H1 (cell line): ENCODE results near the gene SLC25A34. TPM values are rescaled to one million over a fixed set of nuclear protein-coding genes. Genes with fewer than 3 reads are reported as not detected.

Experiments used
- HDAC2 ChIP-seq, 2 experiments: fragments of 300-600 bp in 1 of 2; sonication (generic) in 1 of 2; IDR thresholded peaks; 2 replicates each; pipeline ENCODE4 v1.6.1; 2011 to 2012; ENCODE audit warnings: low read depth in 2 of 2, low read length in 2 of 2, mild to moderate bottlenecking in 2 of 2, moderate library complexity in 2 of 2, borderline replicate concordance in 1 of 2, inconsistent platforms in 1 of 2
- SAP30 ChIP-seq: fragments of 300-600 bp; sonication (generic); IDR thresholded peaks from 2 replicates; pipeline ENCODE4 v1.7.1; 2012; ENCODE audit warnings: low read length, moderate library complexity, mild to moderate bottlenecking, inconsistent platforms; ENCODE audit not compliant: insufficient read depth, insufficient replicate concordance
- SUZ12 ChIP-seq: fragments of 200-600 bp; sonication (generic); IDR thresholded peaks from 2 replicates; pipeline ENCODE4 v1.6.1; 2012; ENCODE audit warnings: mild to moderate bottlenecking, inconsistent platforms, low read length, moderate library complexity, mixed read lengths
- TBP ChIP-seq: IDR thresholded peaks from 2 replicates; pipeline ENCODE4 v1.6.1; 2011; ENCODE audit warnings: low read depth, low read length, improper control_type of control experiment
- polyA plus RNA-seq, 7 experiments: library from polyadenylated mRNA; depleted of rRNA in 3 of 7; stranded (reverse) in 5 of 7; unstranded in 2 of 7; fragments of >200 nt in 5 of 7; fragments of 200-250 nt in 2 of 7; gene quantifications; 1 replicate in 5 of 7; 2 replicates in 1 of 7; 4 replicates in 1 of 7; pipeline versions ENCODE4 v1.2.1 to v1.2.3, GENCODE V29; 2011 to 2013; ENCODE audit warnings: missing spikeins in 2 of 7, mixed read lengths in 2 of 7
- total RNA-seq: library from RNA; stranded (reverse); fragmentation: NEBNext Ultra II Directional; extraction: Animal tissue kit (Norgen Biotek cat#: 25700); gene quantifications from 2 replicates; pipeline ENCODE4 v1.2.1, GENCODE V29; 2021
- TF ChIP-seq, protein P1 (sequence below): fragments of 300-600 bp; sonication (generic); IDR thresholded peaks from 2 replicates; pipeline ENCODE4 v1.7.1; 2012; ENCODE audit warnings: low read length, moderate library complexity, mild to moderate bottlenecking, inconsistent platforms; ENCODE audit not compliant: insufficient replicate concordance
- TF ChIP-seq, protein P2 (sequence below), 3 experiments: IDR thresholded peaks; 1 replicate in 2 of 3; 2 replicates in 1 of 3; pipeline versions ENCODE4 v1.5.1 to v1.6.1; 2011; ENCODE audit warnings: low read length in 3 of 3, mild to moderate bottlenecking in 3 of 3, inconsistent platforms in 2 of 3, low read depth in 1 of 3, moderate library complexity in 1 of 3; ENCODE audit not compliant: insufficient read depth in 1 of 3; ENCODE audit errors: control extremely low read depth in 1 of 3

The SLC25A34 gene
- total and polyA plus RNA-seq, 2 of the 8 experiments (the other 6 are each of a cell fraction or from before 2014, with no cell fraction given), result 0.48 to 0.62 TPM

DNA sequence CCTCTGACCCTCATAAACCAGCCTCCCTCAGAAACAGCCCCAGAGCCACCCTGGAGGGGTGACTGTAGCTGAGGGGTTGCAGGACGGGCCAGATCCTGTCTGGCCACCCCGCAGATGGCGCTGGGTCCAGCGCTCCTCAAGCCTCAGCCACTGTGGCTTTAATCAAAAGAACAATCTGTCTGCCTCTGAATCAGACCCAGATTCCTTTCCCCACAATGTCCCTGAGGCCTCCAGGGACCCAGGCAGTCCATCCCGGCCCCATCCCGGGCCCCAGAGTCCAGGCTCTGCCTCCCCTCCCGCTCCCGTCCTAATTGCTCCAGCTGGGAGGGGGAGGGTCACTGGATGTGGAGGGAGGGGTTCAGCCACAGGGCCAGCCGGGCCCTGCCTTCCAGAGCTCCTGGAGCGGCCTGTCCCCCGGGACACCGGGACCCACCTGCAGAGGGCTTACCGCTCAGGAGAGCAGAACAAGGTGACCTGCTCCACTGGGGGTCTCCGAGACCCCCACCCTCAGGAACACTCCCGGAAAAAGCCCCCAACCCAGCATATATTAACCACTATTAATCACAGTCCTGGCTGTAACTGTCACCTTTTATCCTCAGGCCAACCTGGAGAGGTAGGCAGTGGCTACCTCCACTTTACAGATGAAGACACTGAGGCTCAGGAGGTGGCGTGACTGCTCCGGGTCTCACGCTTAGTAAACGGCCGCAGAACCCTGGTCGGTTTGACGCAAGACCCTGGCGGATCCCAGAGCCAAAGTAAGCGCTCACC lies 21.7 kb downstream of the SLC25A34 start (continued):
- TF ChIP-seq, protein P1, sequence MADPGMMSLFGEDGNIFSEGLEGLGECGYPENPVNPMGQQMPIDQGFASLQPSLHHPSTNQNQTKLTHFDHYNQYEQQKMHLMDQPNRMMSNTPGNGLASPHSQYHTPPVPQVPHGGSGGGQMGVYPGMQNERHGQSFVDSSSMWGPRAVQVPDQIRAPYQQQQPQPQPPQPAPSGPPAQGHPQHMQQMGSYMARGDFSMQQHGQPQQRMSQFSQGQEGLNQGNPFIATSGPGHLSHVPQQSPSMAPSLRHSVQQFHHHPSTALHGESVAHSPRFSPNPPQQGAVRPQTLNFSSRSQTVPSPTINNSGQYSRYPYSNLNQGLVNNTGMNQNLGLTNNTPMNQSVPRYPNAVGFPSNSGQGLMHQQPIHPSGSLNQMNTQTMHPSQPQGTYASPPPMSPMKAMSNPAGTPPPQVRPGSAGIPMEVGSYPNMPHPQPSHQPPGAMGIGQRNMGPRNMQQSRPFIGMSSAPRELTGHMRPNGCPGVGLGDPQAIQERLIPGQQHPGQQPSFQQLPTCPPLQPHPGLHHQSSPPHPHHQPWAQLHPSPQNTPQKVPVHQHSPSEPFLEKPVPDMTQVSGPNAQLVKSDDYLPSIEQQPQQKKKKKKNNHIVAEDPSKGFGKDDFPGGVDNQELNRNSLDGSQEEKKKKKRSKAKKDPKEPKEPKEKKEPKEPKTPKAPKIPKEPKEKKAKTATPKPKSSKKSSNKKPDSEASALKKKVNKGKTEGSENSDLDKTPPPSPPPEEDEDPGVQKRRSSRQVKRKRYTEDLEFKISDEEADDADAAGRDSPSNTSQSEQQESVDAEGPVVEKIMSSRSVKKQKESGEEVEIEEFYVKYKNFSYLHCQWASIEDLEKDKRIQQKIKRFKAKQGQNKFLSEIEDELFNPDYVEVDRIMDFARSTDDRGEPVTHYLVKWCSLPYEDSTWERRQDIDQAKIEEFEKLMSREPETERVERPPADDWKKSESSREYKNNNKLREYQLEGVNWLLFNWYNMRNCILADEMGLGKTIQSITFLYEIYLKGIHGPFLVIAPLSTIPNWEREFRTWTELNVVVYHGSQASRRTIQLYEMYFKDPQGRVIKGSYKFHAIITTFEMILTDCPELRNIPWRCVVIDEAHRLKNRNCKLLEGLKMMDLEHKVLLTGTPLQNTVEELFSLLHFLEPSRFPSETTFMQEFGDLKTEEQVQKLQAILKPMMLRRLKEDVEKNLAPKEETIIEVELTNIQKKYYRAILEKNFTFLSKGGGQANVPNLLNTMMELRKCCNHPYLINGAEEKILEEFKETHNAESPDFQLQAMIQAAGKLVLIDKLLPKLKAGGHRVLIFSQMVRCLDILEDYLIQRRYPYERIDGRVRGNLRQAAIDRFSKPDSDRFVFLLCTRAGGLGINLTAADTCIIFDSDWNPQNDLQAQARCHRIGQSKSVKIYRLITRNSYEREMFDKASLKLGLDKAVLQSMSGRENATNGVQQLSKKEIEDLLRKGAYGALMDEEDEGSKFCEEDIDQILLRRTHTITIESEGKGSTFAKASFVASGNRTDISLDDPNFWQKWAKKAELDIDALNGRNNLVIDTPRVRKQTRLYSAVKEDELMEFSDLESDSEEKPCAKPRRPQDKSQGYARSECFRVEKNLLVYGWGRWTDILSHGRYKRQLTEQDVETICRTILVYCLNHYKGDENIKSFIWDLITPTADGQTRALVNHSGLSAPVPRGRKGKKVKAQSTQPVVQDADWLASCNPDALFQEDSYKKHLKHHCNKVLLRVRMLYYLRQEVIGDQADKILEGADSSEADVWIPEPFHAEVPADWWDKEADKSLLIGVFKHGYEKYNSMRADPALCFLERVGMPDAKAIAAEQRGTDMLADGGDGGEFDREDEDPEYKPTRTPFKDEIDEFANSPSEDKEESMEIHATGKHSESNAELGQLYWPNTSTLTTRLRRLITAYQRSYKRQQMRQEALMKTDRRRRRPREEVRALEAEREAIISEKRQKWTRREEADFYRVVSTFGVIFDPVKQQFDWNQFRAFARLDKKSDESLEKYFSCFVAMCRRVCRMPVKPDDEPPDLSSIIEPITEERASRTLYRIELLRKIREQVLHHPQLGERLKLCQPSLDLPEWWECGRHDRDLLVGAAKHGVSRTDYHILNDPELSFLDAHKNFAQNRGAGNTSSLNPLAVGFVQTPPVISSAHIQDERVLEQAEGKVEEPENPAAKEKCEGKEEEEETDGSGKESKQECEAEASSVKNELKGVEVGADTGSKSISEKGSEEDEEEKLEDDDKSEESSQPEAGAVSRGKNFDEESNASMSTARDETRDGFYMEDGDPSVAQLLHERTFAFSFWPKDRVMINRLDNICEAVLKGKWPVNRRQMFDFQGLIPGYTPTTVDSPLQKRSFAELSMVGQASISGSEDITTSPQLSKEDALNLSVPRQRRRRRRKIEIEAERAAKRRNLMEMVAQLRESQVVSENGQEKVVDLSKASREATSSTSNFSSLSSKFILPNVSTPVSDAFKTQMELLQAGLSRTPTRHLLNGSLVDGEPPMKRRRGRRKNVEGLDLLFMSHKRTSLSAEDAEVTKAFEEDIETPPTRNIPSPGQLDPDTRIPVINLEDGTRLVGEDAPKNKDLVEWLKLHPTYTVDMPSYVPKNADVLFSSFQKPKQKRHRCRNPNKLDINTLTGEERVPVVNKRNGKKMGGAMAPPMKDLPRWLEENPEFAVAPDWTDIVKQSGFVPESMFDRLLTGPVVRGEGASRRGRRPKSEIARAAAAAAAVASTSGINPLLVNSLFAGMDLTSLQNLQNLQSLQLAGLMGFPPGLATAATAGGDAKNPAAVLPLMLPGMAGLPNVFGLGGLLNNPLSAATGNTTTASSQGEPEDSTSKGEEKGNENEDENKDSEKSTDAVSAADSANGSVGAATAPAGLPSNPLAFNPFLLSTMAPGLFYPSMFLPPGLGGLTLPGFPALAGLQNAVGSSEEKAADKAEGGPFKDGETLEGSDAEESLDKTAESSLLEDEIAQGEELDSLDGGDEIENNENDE, result no peak
- TF ChIP-seq SAP30 (no peak), HDAC2 (IDR thresholded peaks at IDR 0.05; ENCODE audit: borderline replicate concordance in 1 of 2, low read depth in 2 of 2, low read length in 2 of 2) (peak in 1 of 2 experiments; percentile 77; a peak in 1 of 4 replicates), TBP (0 out of 2 replicates have a peak, but pooled peaks have one; percentile 15), SUZ12 (no peak)
- TF ChIP-seq, protein P2, sequence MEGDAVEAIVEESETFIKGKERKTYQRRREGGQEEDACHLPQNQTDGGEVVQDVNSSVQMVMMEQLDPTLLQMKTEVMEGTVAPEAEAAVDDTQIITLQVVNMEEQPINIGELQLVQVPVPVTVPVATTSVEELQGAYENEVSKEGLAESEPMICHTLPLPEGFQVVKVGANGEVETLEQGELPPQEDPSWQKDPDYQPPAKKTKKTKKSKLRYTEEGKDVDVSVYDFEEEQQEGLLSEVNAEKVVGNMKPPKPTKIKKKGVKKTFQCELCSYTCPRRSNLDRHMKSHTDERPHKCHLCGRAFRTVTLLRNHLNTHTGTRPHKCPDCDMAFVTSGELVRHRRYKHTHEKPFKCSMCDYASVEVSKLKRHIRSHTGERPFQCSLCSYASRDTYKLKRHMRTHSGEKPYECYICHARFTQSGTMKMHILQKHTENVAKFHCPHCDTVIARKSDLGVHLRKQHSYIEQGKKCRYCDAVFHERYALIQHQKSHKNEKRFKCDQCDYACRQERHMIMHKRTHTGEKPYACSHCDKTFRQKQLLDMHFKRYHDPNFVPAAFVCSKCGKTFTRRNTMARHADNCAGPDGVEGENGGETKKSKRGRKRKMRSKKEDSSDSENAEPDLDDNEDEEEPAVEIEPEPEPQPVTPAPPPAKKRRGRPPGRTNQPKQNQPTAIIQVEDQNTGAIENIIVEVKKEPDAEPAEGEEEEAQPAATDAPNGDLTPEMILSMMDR (IDR thresholded peaks at IDR 0.05; ENCODE audit: control extremely low read depth in 1 of 3, insufficient read depth in 1 of 3, low read depth in 1 of 3, low read length in 3 of 3), result no peak
